IMR-90 (cell line): Measurements from ENCODE around the gene PYDC1. TPM values are rescaled to one million over a fixed set of nuclear protein-coding genes. Genes with fewer than 3 reads are reported as not detected.

ENCODE experiments used
- ATAC-seq: fragments of 200-7000 bp; cut with Tn5 transposase; 2 replicates; pipeline ENCODE4 v1.9.1; 2020; ENCODE audit warnings: low read depth, mild to moderate bottlenecking, moderate library complexity
- BruUV-seq: library from RNA; stranded (reverse); fragments of 400-500 nt; replicated peaks from 2 replicates; lab custom pipeline; 2021; lab: Mats Ljungman, UMichigan
- CTCF ChIA-PET: fragments of 300-600 bp; formaldehyde crosslinking; extraction: SDS; loops from one replicate; lab custom pipeline; 2021; ENCODE audit warnings: antibody characterized with exemption; lab: Yijun Ruan, JAX
- POLR2A ChIA-PET: fragments of 300-600 bp; sonication (Branson Sonifier 250); formaldehyde crosslinking; loops from one replicate; lab custom pipeline; 2022; ENCODE audit warnings: antibody characterized with exemption; ENCODE audit not compliant: unreplicated experiment; lab: Charles Lee
- DNase-seq: peaks from one replicate; pipeline ENCODE4 v3.0.0; 2013
- H2AFZ ChIP-seq: replicated peaks from 2 replicates; pipeline ENCODE3; 2013; ENCODE audit warnings: low read length, mild to moderate bottlenecking; ENCODE audit not compliant: poor library complexity
- H2AK5ac ChIP-seq: 2 replicates; pipeline ENCODE4 v1.6.1; 2013; ENCODE audit warnings: low read depth, low read length, inconsistent platforms
- H2AK9ac ChIP-seq: replicated peaks from 2 replicates; pipeline ENCODE3; 2013; ENCODE audit warnings: mild to moderate bottlenecking, low read depth, low read length, moderate library complexity; ENCODE audit not compliant: poor library complexity
- H2BK120ac ChIP-seq: 2 replicates; pipeline ENCODE4 v1.6.1; 2013; ENCODE audit warnings: low read depth, low read length, inconsistent platforms
- H2BK15ac ChIP-seq: 3 replicates; pipeline ENCODE4 v1.6.1; 2013; ENCODE audit warnings: low read depth, low read length, inconsistent platforms
- H2BK20ac ChIP-seq: 2 replicates; pipeline ENCODE4 v1.6.1; 2013; ENCODE audit warnings: low read depth, mild to moderate bottlenecking, inconsistent platforms, low read length, moderate library complexity
- H2BK5ac ChIP-seq: 2 replicates; pipeline ENCODE4 v1.6.1; 2013; ENCODE audit warnings: mild to moderate bottlenecking, low read depth, low read length, inconsistent platforms; ENCODE audit not compliant: poor library complexity, severe bottlenecking
- H3K14ac ChIP-seq: replicated peaks from 2 replicates; pipeline ENCODE4 v1.6.1; 2013; ENCODE audit warnings: low read depth, low read length, inconsistent platforms
- H3K18ac ChIP-seq: 2 replicates; pipeline ENCODE4 v1.6.1; 2013; ENCODE audit warnings: low read depth, low read length, control low read depth
- H3K23ac ChIP-seq: 2 replicates; pipeline ENCODE4 v1.6.1; 2013; ENCODE audit warnings: low read depth, low read length, inconsistent platforms
- H3K27ac ChIP-seq: 2 replicates; pipeline ENCODE4 v1.5.1; 2013; ENCODE audit warnings: mild to moderate bottlenecking, control low read depth, low read length; ENCODE audit not compliant: insufficient read depth
- H3K27me3 ChIP-seq: 2 replicates; pipeline ENCODE4 v1.6.1; 2013; ENCODE audit warnings: low read length; ENCODE audit not compliant: control insufficient read depth, insufficient read depth
- H3K36me3 ChIP-seq: 2 replicates; pipeline ENCODE4 v1.6.1; 2013; ENCODE audit warnings: low read length, mixed read lengths; ENCODE audit not compliant: control insufficient read depth, insufficient read depth
- H3K4ac ChIP-seq: 2 replicates; pipeline ENCODE4 v1.6.1; 2013; ENCODE audit warnings: low read depth, low read length, inconsistent platforms
- H3K4me1 ChIP-seq: 2 replicates; pipeline ENCODE4 v1.6.1; 2013; ENCODE audit warnings: low read length, mixed read lengths; ENCODE audit not compliant: control insufficient read depth, insufficient read depth
- H3K4me2 ChIP-seq: 2 replicates; pipeline ENCODE4 v1.6.1; 2013; ENCODE audit warnings: low read depth, mild to moderate bottlenecking, control low read depth, low read length, moderate library complexity
- H3K4me3 ChIP-seq: 2 replicates; pipeline ENCODE4 v1.5.1; 2013; ENCODE audit warnings: low read depth, mild to moderate bottlenecking, control low read depth, low read length, moderate library complexity; ENCODE audit not compliant: insufficient read depth
- H3K56ac ChIP-seq: 2 replicates; pipeline ENCODE4 v1.6.1; 2013; ENCODE audit warnings: low read length, inconsistent platforms; ENCODE audit not compliant: insufficient read depth; ENCODE audit errors: extremely low read depth
- H3K79me1 ChIP-seq, 2 experiments: 2 replicates each; pipeline ENCODE4 v1.6.1; 2013; ENCODE audit warnings: low read length in 2 of 2, inconsistent platforms in 1 of 2, low read depth in 1 of 2
- H3K9ac ChIP-seq: 2 replicates; pipeline ENCODE4 v1.6.1; 2013; ENCODE audit warnings: low read depth, low read length, control low read depth
- H3K9me1 ChIP-seq: 2 replicates; pipeline ENCODE4 v1.6.1; 2013; ENCODE audit warnings: low read length, inconsistent platforms; ENCODE audit not compliant: insufficient read depth
- H3K9me3 ChIP-seq: 2 replicates; pipeline ENCODE4 v1.6.1; 2013; ENCODE audit warnings: low read length; ENCODE audit not compliant: control insufficient read depth, insufficient read depth
- H4K20me1 ChIP-seq: 2 replicates; pipeline ENCODE4 v1.6.1; 2013; ENCODE audit warnings: low read length, inconsistent platforms; ENCODE audit not compliant: insufficient read depth
- H4K5ac ChIP-seq: 2 replicates; pipeline ENCODE4 v1.6.1; 2013; ENCODE audit warnings: mild to moderate bottlenecking, low read depth, low read length, control low read depth
- H4K8ac ChIP-seq, 2 experiments: 2 replicates each; pipeline ENCODE4 v1.6.1; 2013; ENCODE audit warnings: low read depth in 2 of 2, low read length in 2 of 2, control low read depth in 1 of 2, inconsistent platforms in 1 of 2
- H4K91ac ChIP-seq: 2 replicates; pipeline ENCODE4 v1.6.1; 2013; ENCODE audit warnings: low read depth, low read length, inconsistent platforms; ENCODE audit not compliant: insufficient read depth
- BHLHE40 ChIP-seq: fragments of 150-350 bp; IDR thresholded peaks from 2 replicates; pipeline ENCODE4 v1.6.1; 2016; ENCODE audit warnings: mild to moderate bottlenecking, low read depth, low read length
- CEBPB ChIP-seq: IDR thresholded peaks from 2 replicates; pipeline ENCODE4 v1.6.1; 2012; ENCODE audit warnings: low read depth, low read length, improper control_type of control experiment
- CHD1 ChIP-seq: IDR thresholded peaks from 2 replicates; pipeline ENCODE4 v1.6.1; 2012; ENCODE audit warnings: low read depth, low read length, improper control_type of control experiment
- CTCF ChIP-seq: conservative IDR thresholded peaks from 2 replicates; pipeline ENCODE4 v1.5.1; 2012; ENCODE audit warnings: mild to moderate bottlenecking, low read depth, low read length, improper control_type of control experiment
- ELK1 ChIP-seq: fragments of 150-350 bp; IDR thresholded peaks from 2 replicates; pipeline ENCODE4 v1.6.1; 2016; ENCODE audit warnings: low read depth, mild to moderate bottlenecking, low read length, moderate library complexity, borderline replicate concordance
- FOS ChIP-seq: fragments of 150-350 bp; IDR thresholded peaks from 2 replicates; pipeline ENCODE4 v1.6.1; 2016; ENCODE audit warnings: low read depth, low read length
- MAFK ChIP-seq: IDR thresholded peaks from 2 replicates; pipeline ENCODE4 v1.6.1; 2012; ENCODE audit warnings: low read depth, low read length, improper control_type of control experiment
- MAZ ChIP-seq: IDR thresholded peaks from 2 replicates; pipeline ENCODE4 v1.6.1; 2012; ENCODE audit warnings: low read depth, mild to moderate bottlenecking, low read length, improper control_type of control experiment, moderate library complexity, borderline replicate concordance
- MXI1 ChIP-seq: IDR thresholded peaks from 2 replicates; pipeline ENCODE4 v1.6.1; 2012; ENCODE audit warnings: low read depth, mild to moderate bottlenecking, low read length, moderate library complexity, borderline replicate concordance
- NFE2L2 ChIP-seq: fragments of 150-350 bp; IDR thresholded peaks from 2 replicates; pipeline ENCODE4 v1.6.1; 2016; ENCODE audit warnings: low read depth, mild to moderate bottlenecking, low read length
- POLR2A ChIP-seq: IDR thresholded peaks from 2 replicates; pipeline ENCODE4 v1.6.1; 2012; ENCODE audit warnings: mild to moderate bottlenecking, low read depth, low read length
- RAD21 ChIP-seq: IDR thresholded peaks from 2 replicates; pipeline ENCODE4 v1.6.1; 2012; ENCODE audit warnings: low read length, improper control_type of control experiment
- RCOR1 ChIP-seq: IDR thresholded peaks from 2 replicates; pipeline ENCODE4 v1.6.1; 2012; ENCODE audit warnings: mild to moderate bottlenecking, low read length, improper control_type of control experiment; ENCODE audit not compliant: insufficient replicate concordance
- RFX5 ChIP-seq: IDR thresholded peaks from 2 replicates; pipeline ENCODE4 v1.8.0; 2012; ENCODE audit warnings: low read depth, mild to moderate bottlenecking, low read length, moderate library complexity
- SMC3 ChIP-seq: fragments of 150-350 bp; IDR thresholded peaks from 2 replicates; pipeline ENCODE4 v1.6.1; 2016; ENCODE audit warnings: low read depth, mild to moderate bottlenecking, antibody characterized with exemption, low read length, moderate library complexity
- USF2 ChIP-seq: fragments of 150-350 bp; IDR thresholded peaks from 2 replicates; pipeline ENCODE4 v1.6.1; 2017; ENCODE audit warnings: mild to moderate bottlenecking, antibody characterized with exemption, low read length, low read depth
- WGBS, 2 experiments: methylation state at CpG; one replicate each; pipeline versions ENCODE4 v1.1.5 to v1.1.7; 2013; ENCODE audit warnings: missing lambda C conversion rate in 2 of 2; ENCODE audit not compliant: insufficient read length in 1 of 2; ENCODE audit errors: extremely low coverage in 2 of 2; 5-methylcytosine and 5-hydroxymethylcytosine counted together
- dilution Hi-C: fragments of 300-500 bp; cut with HindIII; formaldehyde crosslinking; loops from one replicate; pipeline ENCODE4 v1.14.3; 2018; ENCODE audit warnings: low sequenced_read_pairs; ENCODE audit not compliant: unreplicated experiment
- in situ Hi-C: fragments of 300-500 bp; cut with MboI; formaldehyde crosslinking; loops from 3 replicates; pipeline ENCODE4 v1.14.3; 2019; ENCODE audit warnings: low sequenced_read_pairs, inconsistent platforms, mixed read lengths
- intact Hi-C: fragments of 100-400 bp; cut with micrococcal nuclease; formaldehyde crosslinking; loops from 2 replicates; pipeline ENCODE4 v1.10.0; 2022
- polyA plus RNA-seq, 3 experiments: library from polyadenylated mRNA; depleted of rRNA; stranded (reverse); fragments of >200 nt; gene quantifications; 2 replicates each; pipeline ENCODE4 v1.2.3, GENCODE V29; 2012; ENCODE audit warnings: low replicate concordance in 1 of 3
- total RNA-seq: library from RNA; depleted of rRNA; stranded (reverse); fragments of >200 nt; gene quantifications from 2 replicates; pipeline ENCODE4 v1.2.3, GENCODE V29; 2012

Gene PYDC1
- total and polyA plus RNA-seq, 2 of the 4 experiments (the other 2 are of a cell fraction): not detected

- H3K36me3 ChIP-seq: no peaks in the 10 kb centered on the region
- H3K9me1 ChIP-seq: no peaks in the 10 kb centered on the region
- no CpG with 5 or more reads among the region's 5 CpGs for WGBS, 2 experiments
- POLR2A ChIA-PET: no interaction called here
- no peak overlapping the region for H3K23ac ChIP-seq
- H3K27ac ChIP-seq: no peak overlapping the region
- dilution Hi-C loops (no loop called here), in situ Hi-C loops (no loop called here), intact Hi-C loops (no loop called here)
- no peak overlapping the region for H2AK9ac ChIP-seq
- H3K9ac ChIP-seq: no peak overlapping the region
- no peak overlapping the region for H3K4me2 ChIP-seq
- CTCF ChIA-PET: interaction anchor here (0.6 kb wide), 1 partner anchor 9 kb away, joined by 3 read pairs; no protein-coding TSS in a partner anchor
- H2AFZ ChIP-seq: no peak overlapping the region
- no peak overlapping the region for H2AK5ac ChIP-seq
- H3K9me3 ChIP-seq: no peaks in the 10 kb centered on the region
- no peaks in the 10 kb centered on the region for H3K79me1 ChIP-seq
- H4K91ac ChIP-seq: no peak overlapping the region
- H2BK120ac ChIP-seq: no peak overlapping the region
- no peak for DNase-seq
- H3K4me1 ChIP-seq: no peaks in the 10 kb centered on the region
- BruUV-seq: no TSS peak
- H4K5ac ChIP-seq: no peak overlapping the region
- no peak overlapping the region for H3K56ac ChIP-seq
- peaks cover 2% of the 10 kb centered on the region; the same call in 1 of the 2 replicates for H3K27me3 ChIP-seq
- no peaks in the 10 kb centered on the region for H4K20me1 ChIP-seq
- no peak overlapping the region for H2BK20ac ChIP-seq
- H2BK5ac ChIP-seq: no peak overlapping the region
- H3K4ac ChIP-seq: no peak overlapping the region
- H3K14ac ChIP-seq: no peak overlapping the region
- no peak overlapping the region for H2BK15ac ChIP-seq
- TF ChIP-seq CTCF (no peak), MXI1 (no peak), RCOR1 (no peak), NFE2L2 (no peak), ELK1 (no peak), CEBPB (no peak), USF2 (no peak), MAFK (no peak), BHLHE40 (no peak), RAD21 (no peak), MAZ (no peak), FOS (no peak), POLR2A (no peak), CHD1 (no peak), RFX5 (no peak), SMC3 (no peak)
- no peak overlapping the region for H3K4me3 ChIP-seq
- no peak for ATAC-seq
- H4K8ac ChIP-seq: no peak overlapping the region
- H3K18ac ChIP-seq: no peak overlapping the region
Measured at GRCh38 chr16:31248344-31248743, 31.4 kb upstream of the PYDC1 start.
